ENCODE results near the gene CCIN.

DNA sequence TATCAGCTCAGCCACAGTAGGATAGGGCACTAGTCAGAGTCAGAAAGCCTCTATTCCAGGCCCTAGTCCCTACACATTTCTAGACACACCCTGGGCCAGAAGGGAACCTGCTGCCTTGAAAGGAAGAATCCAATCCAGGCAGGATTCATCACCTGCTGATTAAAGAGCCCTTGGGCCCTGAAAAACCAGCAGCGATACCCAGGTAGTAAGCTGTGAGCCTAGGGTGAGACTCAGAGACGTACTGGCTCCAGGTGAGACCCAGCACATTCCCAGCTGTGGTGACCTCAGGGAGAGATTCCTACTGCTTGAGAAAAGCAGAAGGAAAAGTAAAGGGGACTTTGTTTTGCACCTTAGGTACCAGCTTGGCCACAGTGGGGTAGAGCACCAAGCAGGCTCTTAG lies 4.7 kb downstream of the CCIN start:
- TF ChIP-seq, protein P1, sequence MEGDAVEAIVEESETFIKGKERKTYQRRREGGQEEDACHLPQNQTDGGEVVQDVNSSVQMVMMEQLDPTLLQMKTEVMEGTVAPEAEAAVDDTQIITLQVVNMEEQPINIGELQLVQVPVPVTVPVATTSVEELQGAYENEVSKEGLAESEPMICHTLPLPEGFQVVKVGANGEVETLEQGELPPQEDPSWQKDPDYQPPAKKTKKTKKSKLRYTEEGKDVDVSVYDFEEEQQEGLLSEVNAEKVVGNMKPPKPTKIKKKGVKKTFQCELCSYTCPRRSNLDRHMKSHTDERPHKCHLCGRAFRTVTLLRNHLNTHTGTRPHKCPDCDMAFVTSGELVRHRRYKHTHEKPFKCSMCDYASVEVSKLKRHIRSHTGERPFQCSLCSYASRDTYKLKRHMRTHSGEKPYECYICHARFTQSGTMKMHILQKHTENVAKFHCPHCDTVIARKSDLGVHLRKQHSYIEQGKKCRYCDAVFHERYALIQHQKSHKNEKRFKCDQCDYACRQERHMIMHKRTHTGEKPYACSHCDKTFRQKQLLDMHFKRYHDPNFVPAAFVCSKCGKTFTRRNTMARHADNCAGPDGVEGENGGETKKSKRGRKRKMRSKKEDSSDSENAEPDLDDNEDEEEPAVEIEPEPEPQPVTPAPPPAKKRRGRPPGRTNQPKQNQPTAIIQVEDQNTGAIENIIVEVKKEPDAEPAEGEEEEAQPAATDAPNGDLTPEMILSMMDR (IDR thresholded peaks at IDR 0.05; ENCODE audit: borderline replicate concordance, extremely low read depth, low read length, poor library complexity, severe bottlenecking): no peak
- TF ChIP-seq EZH2 (IDR thresholded peaks at IDR 0.05; ENCODE audit: borderline replicate concordance, low read depth, low read length, severe bottlenecking): no peak

All from DND-41 (cell line).